ENCODE measurements around the gene AHCY. TPM values are rescaled to one million over a fixed set of nuclear protein-coding genes. Genes with fewer than 3 reads are reported as not detected.

Gene AHCY
- total and polyA plus RNA-seq, 2 experiments from 2014 or later, result 115 to 263 TPM

DNA sequence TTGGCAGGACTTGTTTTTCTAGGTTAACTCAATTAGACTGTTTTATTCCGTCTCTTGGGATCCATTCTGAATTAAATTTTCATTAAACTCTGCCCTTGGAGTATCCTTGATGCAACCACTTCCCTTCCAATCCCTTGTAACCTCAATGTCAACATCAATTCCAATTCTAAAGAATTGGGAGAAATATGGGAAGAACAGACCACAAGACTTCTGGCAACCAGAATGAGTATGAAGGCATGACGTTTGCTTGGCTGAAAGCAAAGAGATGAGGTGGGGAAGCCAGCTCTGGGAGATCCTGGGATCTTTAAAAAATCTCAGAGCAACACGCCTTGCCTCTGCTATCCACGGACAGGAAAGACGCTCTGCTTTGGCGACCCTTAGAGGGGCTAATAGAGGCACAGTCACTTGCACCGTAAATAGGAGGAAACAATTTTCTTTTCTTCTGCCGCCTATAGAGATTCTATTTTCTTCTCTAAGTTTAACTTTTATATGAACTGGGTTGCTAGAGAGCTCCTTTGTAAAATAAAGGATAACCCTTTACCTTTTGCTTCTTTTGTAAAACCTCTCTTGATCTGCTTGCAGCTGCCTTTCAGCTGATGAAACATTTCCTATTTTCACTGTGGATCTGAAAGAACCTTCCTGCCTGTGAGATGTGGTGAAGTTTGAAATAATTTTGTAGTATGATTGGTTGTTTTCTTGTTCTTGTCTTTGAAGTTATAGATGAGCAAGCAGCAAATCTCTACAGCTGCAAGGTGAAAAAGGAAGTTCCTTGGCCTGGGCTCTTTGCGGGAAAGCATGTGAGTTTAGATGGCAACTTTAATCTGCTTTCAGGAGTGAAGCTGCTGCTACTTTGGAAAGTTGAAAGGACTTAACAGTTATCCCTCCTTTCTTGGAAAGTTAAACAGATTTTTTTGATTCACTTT is 62.2 kb downstream of the AHCY start, which contains the start of gene ASIP:
TSS of gene ASIP (plus strand) at position 731 of the 923 bp plus-strand sequence. CDS start 18,952 bp downstream, outside the sequence.
- Histone ChIP-seq H3K27ac (no peak within 1 kb of the TSS), H3K4me3 (no peak within 1 kb of the TSS), H3K9me3 (ENCODE audit: low read depth) (no peaks in the 10 kb centered on the region), H3K36me3 (no peaks in the 10 kb centered on the region), H3K27me3 (no peaks in the 10 kb centered on the region), H3K4me1 (ENCODE audit: low read depth) (no peaks in the 10 kb centered on the region)
- DNase-seq (ENCODE audit: low read depth in 1 of 2, low spot score in 1 of 2), result peak in 1 of 2 donors; percentile 29
- TF ChIP-seq, protein P1, sequence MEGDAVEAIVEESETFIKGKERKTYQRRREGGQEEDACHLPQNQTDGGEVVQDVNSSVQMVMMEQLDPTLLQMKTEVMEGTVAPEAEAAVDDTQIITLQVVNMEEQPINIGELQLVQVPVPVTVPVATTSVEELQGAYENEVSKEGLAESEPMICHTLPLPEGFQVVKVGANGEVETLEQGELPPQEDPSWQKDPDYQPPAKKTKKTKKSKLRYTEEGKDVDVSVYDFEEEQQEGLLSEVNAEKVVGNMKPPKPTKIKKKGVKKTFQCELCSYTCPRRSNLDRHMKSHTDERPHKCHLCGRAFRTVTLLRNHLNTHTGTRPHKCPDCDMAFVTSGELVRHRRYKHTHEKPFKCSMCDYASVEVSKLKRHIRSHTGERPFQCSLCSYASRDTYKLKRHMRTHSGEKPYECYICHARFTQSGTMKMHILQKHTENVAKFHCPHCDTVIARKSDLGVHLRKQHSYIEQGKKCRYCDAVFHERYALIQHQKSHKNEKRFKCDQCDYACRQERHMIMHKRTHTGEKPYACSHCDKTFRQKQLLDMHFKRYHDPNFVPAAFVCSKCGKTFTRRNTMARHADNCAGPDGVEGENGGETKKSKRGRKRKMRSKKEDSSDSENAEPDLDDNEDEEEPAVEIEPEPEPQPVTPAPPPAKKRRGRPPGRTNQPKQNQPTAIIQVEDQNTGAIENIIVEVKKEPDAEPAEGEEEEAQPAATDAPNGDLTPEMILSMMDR (IDR thresholded peaks at IDR 0.05; ENCODE audit: low read depth, low read length), result no peak

DNA sequence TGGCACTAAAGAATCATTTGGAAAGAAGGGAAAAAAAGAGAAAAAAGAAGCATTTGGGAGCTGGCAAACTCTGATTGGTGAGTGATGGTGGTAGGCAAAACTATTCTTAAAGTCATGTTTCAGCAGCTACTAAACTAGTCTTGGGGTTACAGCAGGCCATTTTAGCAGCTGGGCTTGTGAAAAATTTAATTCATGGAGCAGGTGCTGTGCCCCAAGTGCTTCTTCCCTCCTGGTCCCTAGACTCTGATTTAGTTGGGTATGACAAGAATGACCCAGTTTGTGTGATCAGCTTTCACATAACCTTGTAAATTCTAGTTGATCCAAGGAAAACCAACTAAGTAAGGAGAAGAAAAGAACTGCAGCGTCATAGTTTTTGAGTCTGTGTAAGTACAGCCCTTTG is 63.0 kb downstream of the AHCY start:
- Histone ChIP-seq H3K36me3 (no peaks in the 10 kb centered on the region), H3K4me3 (no peak overlapping the region), H3K9me3 (ENCODE audit: low read depth) (no peaks in the 10 kb centered on the region), H3K27ac (no peak overlapping the region), H3K4me1 (ENCODE audit: low read depth) (no peaks in the 10 kb centered on the region), H3K27me3 (no peaks in the 10 kb centered on the region)
- TF ChIP-seq, protein P1 (IDR thresholded peaks at IDR 0.05; ENCODE audit: low read depth, low read length), result no peak
- no peak for DNase-seq (ENCODE audit: low read depth in 1 of 2, low spot score in 1 of 2)

DNA sequence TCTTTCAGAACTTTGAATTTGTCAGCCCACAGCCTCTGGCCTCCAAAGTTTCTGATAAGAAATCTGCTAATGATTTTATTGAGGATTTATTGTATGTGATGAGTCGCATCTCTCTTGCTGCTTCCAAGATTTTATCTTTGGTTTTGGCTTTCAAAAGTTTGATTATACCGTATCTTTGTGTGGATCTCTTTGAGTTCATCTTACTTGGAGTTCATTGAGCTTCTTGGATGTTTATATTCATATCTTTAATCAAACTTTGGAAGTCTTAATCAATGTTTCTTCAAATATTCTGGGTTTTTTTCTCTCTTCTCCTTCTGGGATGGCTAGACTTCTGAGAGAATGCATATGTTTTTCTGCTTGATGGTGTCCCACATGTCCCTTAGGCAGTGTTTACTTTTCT is 65.2 kb downstream of the AHCY start:
- no peaks in the 10 kb centered on the region for H3K9me3 ChIP-seq (ENCODE audit: low read depth)
- H3K4me1 ChIP-seq (ENCODE audit: low read depth), result no peaks in the 10 kb centered on the region
- TF ChIP-seq, protein P1 (IDR thresholded peaks at IDR 0.05; ENCODE audit: low read depth, low read length), result no peak
- H3K4me3 ChIP-seq, result no peak overlapping the region
- no peaks in the 10 kb centered on the region for H3K36me3 ChIP-seq
- H3K27ac ChIP-seq, result no peak overlapping the region
- DNase-seq (ENCODE audit: low read depth in 1 of 2, low spot score in 1 of 2), result no peak
- H3K27me3 ChIP-seq, result no peaks in the 10 kb centered on the region

DNA sequence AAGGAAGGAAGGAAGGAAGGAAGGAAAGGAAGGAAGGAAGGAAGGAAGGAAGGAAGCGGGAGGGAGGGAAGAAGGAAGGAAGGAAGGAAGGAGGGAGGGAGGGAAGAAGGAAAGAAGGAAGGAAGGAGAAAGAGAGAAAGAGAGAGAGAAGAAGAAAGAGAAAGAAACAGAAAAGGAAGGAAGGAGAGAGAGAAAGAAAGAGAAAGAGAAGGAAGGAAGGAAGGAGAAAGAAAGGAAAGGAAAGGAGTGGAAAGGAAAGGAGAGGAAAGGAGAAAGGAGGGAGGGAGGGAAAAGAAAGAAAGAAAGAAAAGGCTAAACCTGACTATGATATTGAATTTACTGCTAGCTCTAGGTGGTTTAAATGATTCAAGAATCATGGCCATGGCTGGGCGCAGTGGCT is 67.3 kb downstream of the AHCY start:
- no peak overlapping the region for H3K27ac ChIP-seq
- no peaks in the 10 kb centered on the region for H3K9me3 ChIP-seq (ENCODE audit: low read depth)
- H3K36me3 ChIP-seq, result no peaks in the 10 kb centered on the region
- TF ChIP-seq, protein P1 (IDR thresholded peaks at IDR 0.05; ENCODE audit: low read depth, low read length), result no peak
- DNase-seq (ENCODE audit: low read depth in 1 of 2, low spot score in 1 of 2), result no peak
- no peaks in the 10 kb centered on the region for H3K4me1 ChIP-seq (ENCODE audit: low read depth)
- H3K27me3 ChIP-seq, result no peaks in the 10 kb centered on the region
- H3K4me3 ChIP-seq, result no peak overlapping the region

DNA sequence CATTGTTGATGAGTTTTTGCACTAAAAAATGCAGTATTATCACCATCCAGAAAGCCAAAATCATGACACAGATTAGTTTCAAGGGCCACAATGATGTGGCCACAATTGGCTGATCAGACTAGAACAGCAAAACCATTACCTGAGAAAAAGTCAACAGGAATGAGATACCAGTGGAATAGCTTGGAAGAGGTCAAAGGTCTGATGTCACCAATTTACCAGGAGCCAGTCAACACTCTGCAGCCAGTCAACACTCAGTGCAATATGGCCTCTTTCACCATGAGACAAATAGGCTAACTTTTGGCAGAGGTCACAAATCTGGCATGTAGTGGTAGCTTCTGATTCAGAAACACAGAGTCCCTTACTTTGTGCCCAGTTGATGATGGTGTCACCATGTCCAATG is 69.5 kb downstream of the AHCY start:
- Histone ChIP-seq H3K4me1 (ENCODE audit: low read depth) (no peaks in the 10 kb centered on the region), H3K27me3 (no peaks in the 10 kb centered on the region), H3K36me3 (no peaks in the 10 kb centered on the region), H3K9me3 (ENCODE audit: low read depth) (no peaks in the 10 kb centered on the region), H3K27ac (no peak overlapping the region), H3K4me3 (no peak overlapping the region)
- DNase-seq (ENCODE audit: low read depth in 1 of 2, low spot score in 1 of 2), result no peak
- TF ChIP-seq, protein P1 (IDR thresholded peaks at IDR 0.05; ENCODE audit: low read depth, low read length), result no peak

All from cardiac muscle cell (in vitro differentiated cells and primary cell).